GM12878 (cell line): Measurements from ENCODE around the gene LRRC10B. TPM values are rescaled to one million over a fixed set of nuclear protein-coding genes. Genes with fewer than 3 reads are reported as not detected.

Experiments
- ATAC-seq: fragments of 200-7000 bp; cut with Tn5 transposase; 3 replicates; pipeline ENCODE4 v1.9.1; 2020; ENCODE audit warnings: mild to moderate bottlenecking, moderate library complexity
- BruUV-seq: library from RNA; stranded (reverse); fragments of 400-500 nt; replicated peaks from 2 replicates; lab custom pipeline; 2021; lab: Mats Ljungman, UMichigan
- CTCF ChIA-PET: fragments of 300-600 bp; sonication (Branson Sonifier 250); formaldehyde crosslinking; extraction: SDS; loops from one replicate; lab custom pipeline; 2021; ENCODE audit warnings: inconsistent platforms; lab: Yijun Ruan, JAX
- POLR2A ChIA-PET: fragments of 350-600 bp; formaldehyde crosslinking; extraction: SDS; loops from one replicate; lab custom pipeline; 2021; ENCODE audit warnings: inconsistent platforms; lab: Charles Lee
- RAD21 ChIA-PET: fragments of 300-600 bp; sonication (Branson Sonifier 250); formaldehyde crosslinking; loops from one replicate; lab custom pipeline; 2023; ENCODE audit warnings: antibody characterized with exemption; ENCODE audit not compliant: unreplicated experiment; lab: Charles Lee
- SMC1A ChIA-PET: fragments of 300-600 bp; sonication (Branson Sonifier 250); formaldehyde crosslinking; loops from one replicate; lab custom pipeline; 2023; ENCODE audit not compliant: unreplicated experiment, uncharacterized antibody; lab: Charles Lee
- DNase-seq: peaks from one replicate; pipeline ENCODE4 v3.0.0-alpha.2; 2011; ENCODE audit warnings: low read depth, low spot score
- FAIRE-seq: peaks from 3 replicates; lab custom pipeline; 2011; peaks lifted over from hg19 to GRCh38; lab: Jason Lieb, UNC
- H2AFZ ChIP-seq: 2 replicates; pipeline ENCODE4 v1.6.0; 2011; ENCODE audit warnings: low read depth, low read length, control low read depth; ENCODE audit not compliant: control insufficient read depth
- H3K27ac ChIP-seq: 2 replicates; pipeline ENCODE4 v1.5.1; 2011; ENCODE audit warnings: control low read depth; ENCODE audit not compliant: control insufficient read depth, insufficient read depth
- H3K27me3 ChIP-seq, 2 experiments: replicated peaks in 1 of 2; 2 replicates each; pipeline versions ENCODE4 v1.6.0 to v1.6.1; 2011; ENCODE audit warnings: low read length in 1 of 2; ENCODE audit not compliant: control insufficient read depth in 2 of 2, insufficient read depth in 2 of 2
- H3K36me3 ChIP-seq, 2 experiments: 2 replicates each; pipeline ENCODE4 v1.5.1; 2011; ENCODE audit warnings: low read length in 1 of 2; ENCODE audit not compliant: control insufficient read depth in 2 of 2, insufficient read depth in 2 of 2
- H3K4me1 ChIP-seq: 2 replicates; pipeline ENCODE4 v1.6.1; 2011; ENCODE audit warnings: mild to moderate bottlenecking, low read length, moderate library complexity, mixed read lengths; ENCODE audit not compliant: control insufficient read depth, insufficient read depth
- H3K4me2 ChIP-seq: 2 replicates; pipeline ENCODE4 v1.6.0; 2011; ENCODE audit warnings: control low read depth; ENCODE audit not compliant: control insufficient read depth, insufficient read depth
- H3K4me3 ChIP-seq: fragments of 200-600 bp; sonication (generic); 2 replicates; pipeline ENCODE4 v1.5.1; 2016
- H3K79me2 ChIP-seq: 2 replicates; pipeline ENCODE4 v1.6.0; 2011; ENCODE audit warnings: low read length; ENCODE audit not compliant: control insufficient read depth, insufficient read depth
- H3K9ac ChIP-seq: 2 replicates; pipeline ENCODE4 v1.8.0; 2011; ENCODE audit warnings: low read length, control low read depth, mixed read lengths; ENCODE audit not compliant: control insufficient read depth, insufficient read depth
- H3K9me3 ChIP-seq: replicated peaks from 3 replicates; pipeline ENCODE4 v1.5.1; 2011; ENCODE audit warnings: mild to moderate bottlenecking, low read length; ENCODE audit not compliant: control insufficient read depth, insufficient read depth
- H4K20me1 ChIP-seq: 2 replicates; pipeline ENCODE4 v1.6.0; 2011; ENCODE audit not compliant: control insufficient read depth, insufficient read depth
- BACH1 ChIP-seq: fragments of 450-650 bp; IDR thresholded peaks from 2 replicates; pipeline ENCODE4 v1.6.1; 2017; ENCODE audit warnings: mild to moderate bottlenecking, borderline replicate concordance
- CBX3 ChIP-seq: fragments of 200-600 bp; sonication (generic); IDR thresholded peaks from 2 replicates; pipeline ENCODE4 v1.6.1; 2016; ENCODE audit warnings: low read depth, borderline replicate concordance
- E2F8 ChIP-seq: fragments of 450-650 bp; IDR thresholded peaks from 2 replicates; pipeline ENCODE4 v1.6.1; 2018; ENCODE audit warnings: mild to moderate bottlenecking, low read depth, moderate library complexity; ENCODE audit not compliant: partially characterized antibody
- EGR1 ChIP-seq, 2 experiments: IDR thresholded peaks; 1 replicate in 1 of 2; 2 replicates in 1 of 2; pipeline ENCODE4 v1.6.1; 2011 to 2012; ENCODE audit warnings: low read depth in 2 of 2, low read length in 2 of 2, borderline replicate concordance in 1 of 2, mild to moderate bottlenecking in 1 of 2, moderate library complexity in 1 of 2
- IRF3 ChIP-seq: fragments of 450-650 bp; IDR thresholded peaks from 2 replicates; pipeline ENCODE4 v1.6.1; 2014; ENCODE audit warnings: mild to moderate bottlenecking
- MEF2B ChIP-seq: fragments of 450-650 bp; IDR thresholded peaks from 2 replicates; pipeline ENCODE4 v1.6.1; 2018; ENCODE audit warnings: mild to moderate bottlenecking, moderate library complexity; ENCODE audit not compliant: partially characterized antibody, poor library complexity, severe bottlenecking
- NFXL1 ChIP-seq: fragments of 450-650 bp; IDR thresholded peaks from 2 replicates; pipeline ENCODE4 v1.6.1; 2017; ENCODE audit warnings: antibody characterized with exemption, mild to moderate bottlenecking, borderline replicate concordance
- NR2F1 ChIP-seq: fragments of 450-650 bp; conservative IDR thresholded peaks from 2 replicates; pipeline ENCODE4 v1.6.1; 2017; ENCODE audit warnings: mild to moderate bottlenecking
- PAX5 ChIP-seq: IDR thresholded peaks from 2 replicates; pipeline ENCODE4 v1.6.1; 2011; ENCODE audit warnings: low read depth, low read length, borderline replicate concordance
- RAD51 ChIP-seq: fragments of 450-650 bp; IDR thresholded peaks from 2 replicates; pipeline ENCODE4 v1.6.1; 2016; ENCODE audit warnings: moderate library complexity, mild to moderate bottlenecking, inconsistent platforms
- RUNX3 ChIP-seq: IDR thresholded peaks from 2 replicates; pipeline ENCODE4 v1.6.1; 2012; ENCODE audit warnings: low read length, inconsistent platforms
- SIX5 ChIP-seq: IDR thresholded peaks from 2 replicates; pipeline ENCODE4 v1.6.1; 2011; ENCODE audit warnings: mild to moderate bottlenecking, low read depth, low read length, moderate library complexity; ENCODE audit not compliant: severe bottlenecking
- STAT3 ChIP-seq: IDR thresholded peaks from 2 replicates; pipeline ENCODE4 v1.6.1; 2011; ENCODE audit warnings: low read depth, low read length, improper control_type of control experiment
- SUPT20H ChIP-seq: IDR thresholded peaks from 2 replicates; pipeline ENCODE4 v1.6.1; 2011; ENCODE audit warnings: low read depth, mild to moderate bottlenecking, low read length, moderate library complexity, borderline replicate concordance; ENCODE audit not compliant: control insufficient read depth
- ZBTB40 ChIP-seq: fragments of 450-650 bp; IDR thresholded peaks from 2 replicates; pipeline ENCODE4 v1.6.1; 2016; ENCODE audit warnings: mild to moderate bottlenecking, moderate library complexity, borderline replicate concordance
- ZNF207 ChIP-seq: fragments of 450-650 bp; IDR thresholded peaks from 2 replicates; pipeline ENCODE4 v1.6.1; 2014; ENCODE audit warnings: antibody characterized with exemption, mild to moderate bottlenecking, borderline replicate concordance
- ZZZ3 ChIP-seq: IDR thresholded peaks from 2 replicates; pipeline ENCODE4 v1.6.1; 2011; ENCODE audit warnings: low read depth; ENCODE audit not compliant: control insufficient read depth, insufficient read length
- WGBS: methylation state at CpG from one replicate; pipeline ENCODE4 v1.1.6; 2016; ENCODE audit warnings: low lambda C conversion rate; ENCODE audit not compliant: insufficient replicate concordance, insufficient coverage; ENCODE audit errors: missing lambda C conversion rate; 5-methylcytosine and 5-hydroxymethylcytosine counted together
- in situ Hi-C: fragments of 300-500 bp; cut with MboI; formaldehyde crosslinking; loops from 9 replicates; pipeline ENCODE4 v1.14.3; 2018; ENCODE audit warnings: mixed read lengths
- intact Hi-C: fragments of 100-400 bp; cut with micrococcal nuclease; formaldehyde crosslinking; loops from one replicate; pipeline ENCODE4 v1.14.2; 2022; ENCODE audit not compliant: unreplicated experiment
- polyA plus RNA-seq, 11 experiments: library from polyadenylated mRNA; depleted of rRNA in 4 of 11; unstranded in 6 of 11; stranded (reverse) in 5 of 11; fragments of >200 nt; fragmentation: Nextera tagmentation in 4 of 11; fragmentation: Illumina TruSeq in 1 of 11; extraction: Ambion mirVana in 4 of 11; extraction: Trizol in 1 of 11; gene quantifications; 1 replicate in 1 of 11; 2 replicates in 10 of 11; pipeline versions ENCODE4 v1.2.1 to v1.2.3, GENCODE V29; 2011 to 2016; ENCODE audit warnings: inconsistent platforms in 2 of 11, missing spikeins in 2 of 11, low read depth in 1 of 11
- total RNA-seq, 4 experiments: library from RNA; depleted of rRNA in 3 of 4; stranded (reverse); fragments of >200 nt in 3 of 4; fragmentation: Illumina TruSeq in 1 of 4; extraction: Trizol in 1 of 4; gene quantifications; 2 replicates each; pipeline versions ENCODE4 v1.2.1 to v1.2.3, GENCODE V29; 2013 to 2021

Gene LRRC10B
- total and polyA plus RNA-seq, 10 of the 15 experiments (the other 5 are each of a cell fraction or from before 2014, with no cell fraction given) = not detected

DNA sequence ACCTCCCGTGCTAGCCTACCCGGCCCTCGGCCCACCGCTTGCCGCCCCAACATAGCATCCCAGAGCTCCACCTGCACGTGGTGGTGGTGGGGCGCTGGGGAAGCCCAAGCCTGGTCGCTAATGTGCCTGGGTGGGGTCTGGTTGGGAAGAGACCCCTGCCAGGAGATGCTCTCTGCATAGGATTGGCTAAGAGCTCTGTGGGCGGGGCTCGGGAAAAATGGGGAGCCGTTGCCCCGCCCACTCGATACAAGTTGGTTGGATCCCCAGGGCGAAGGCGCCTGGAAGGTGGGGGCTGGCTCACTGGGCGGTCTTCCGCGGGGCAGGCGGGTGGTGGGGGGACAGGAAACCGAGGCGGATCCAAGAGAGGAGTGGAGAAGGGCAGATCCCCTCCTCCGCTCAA is 7.6 kb downstream of the LRRC10B start:
- Histone ChIP-seq H3K27me3 (peaks cover 1 to 2% of the 10 kb centered on the region in 2 experiments; a peak in 2 of 4 replicates), H3K9me3 (no peaks in the 10 kb centered on the region), H3K36me3 (no peaks in the 10 kb centered on the region), H3K4me1 (no peaks in the 10 kb centered on the region), H4K20me1 (no peaks in the 10 kb centered on the region; the same call in 1 of the 2 replicates), H2AFZ (no peak overlapping the region), H3K79me2 (no peaks in the 10 kb centered on the region), H3K27ac (no peak overlapping the region), H3K9ac (no peak overlapping the region), H3K4me2 (no peak overlapping the region), H3K4me3 (no peak overlapping the region)
- no peak for ATAC-seq
- in situ Hi-C loops (no loop called here), intact Hi-C loops (loop anchor here (1.0 kb wide), 1 partner anchor 70 kb away; no protein-coding TSS in a partner anchor)
- BruUV-seq = no TSS peak
- no peak for TF ChIP-seq MEF2B
- no peak for TF ChIP-seq RUNX3
- TF ChIP-seq E2F8 = no peak
- TF ChIP-seq EGR1 (IDR thresholded peaks at IDR 0.05; ENCODE audit: borderline replicate concordance in 1 of 2, low read depth in 2 of 2, low read length in 2 of 2) = no peak
- TF ChIP-seq NR2F1 = no peak
- TF ChIP-seq RAD51 = no peak
- no peak for TF ChIP-seq NFXL1
- no peak for TF ChIP-seq IRF3
- TF ChIP-seq ZBTB40 = no peak
- TF ChIP-seq SIX5 = no peak
- no peak for TF ChIP-seq ZNF207
- no peak for TF ChIP-seq SUPT20H
- no peak for TF ChIP-seq PAX5
- TF ChIP-seq STAT3 = no peak
- no peak for TF ChIP-seq BACH1
- TF ChIP-seq CBX3 = no peak
- no peak for TF ChIP-seq ZZZ3
- 22% methylated on average over 14 of the region's 22 CpGs for WGBS
- ChIA-PET CTCF (interaction anchor here (0.9 to 4.1 kb wide), 28 partner anchors 10 to 337 kb away, joined by 3 to 67 read pairs (median 6); no protein-coding TSS in a partner anchor), POLR2A (no interaction called here), SMC1A (interaction anchor here (0.8 to 2.1 kb wide), 4 partner anchors 9 to 41 kb away, joined by 3 to 10 read pairs (median 7); no protein-coding TSS in a partner anchor), RAD21 (interaction anchor here (0.8 to 4.6 kb wide), 4 partner anchors 33 to 70 kb away, joined by 3 to 26 read pairs (median 8); no protein-coding TSS in a partner anchor)
- FAIRE-seq = no peak
- no peak for DNase-seq
